Stimulated activated CD4-positive, alpha-beta T cell treated with anti-CD3 and anti-CD28 coated beads, Interleukin-1b, Interleukin-23, amount 100 ng/mL, for 48 hours (primary cell): ENCODE results near the gene NCKAP5.

Source experiments
- DNase-seq: peaks from one replicate; pipeline ENCODE4 v3.0.0-alpha.2; 2020

Gene NCKAP5

GRCh38 chr2:133193544-133194361, 374.5 kb downstream of the NCKAP5 start:
- no peak for DNase-seq

- DNase-seq: no peak
These were observed 376.2 kb downstream of the NCKAP5 start for GRCh38 chr2:133192028-133192427.

GRCh38 chr2:133177196-133177595, 391.1 kb downstream of the NCKAP5 start:
- no peak for DNase-seq

- DNase-seq: no peak
These were observed 392.3 kb downstream of the NCKAP5 start for GRCh38 chr2:133175926-133176325.

GRCh38 chr2:133173224-133173623, 395.0 kb downstream of the NCKAP5 start:
- no peak for DNase-seq

- no peak for DNase-seq
These were observed 396.8 kb downstream of the NCKAP5 start for GRCh38 chr2:133171393-133172004.

- no peak for DNase-seq
These were observed 398.9 kb downstream of the NCKAP5 start for GRCh38 chr2:133169274-133169912.

- DNase-seq: no peak
These were observed 400.3 kb downstream of the NCKAP5 start for GRCh38 chr2:133167990-133168389.

- DNase-seq: no peak
These were observed 401.0 kb downstream of the NCKAP5 start for GRCh38 chr2:133167223-133167622.

GRCh38 chr2:133166031-133166430, 402.2 kb downstream of the NCKAP5 start:
- DNase-seq: no peak

GRCh38 chr2:133163111-133163510, 405.2 kb downstream of the NCKAP5 start:
- DNase-seq: no peak

- no peak for DNase-seq
These were observed 409.8 kb downstream of the NCKAP5 start for GRCh38 chr2:133158442-133158841.

GRCh38 chr2:133158024-133158423, 410.2 kb downstream of the NCKAP5 start:
- DNase-seq: no peak

- no peak for DNase-seq
These were observed 411.1 kb downstream of the NCKAP5 start for GRCh38 chr2:133157141-133157540.

GRCh38 chr2:133152801-133153200, 415.5 kb downstream of the NCKAP5 start:
- no peak for DNase-seq

GRCh38 chr2:133148187-133148586, 420.1 kb downstream of the NCKAP5 start:
- no peak for DNase-seq

GRCh38 chr2:133146893-133147292, 421.4 kb downstream of the NCKAP5 start:
- no peak for DNase-seq

GRCh38 chr2:133143645-133144044, 424.6 kb downstream of the NCKAP5 start:
- no peak for DNase-seq

GRCh38 chr2:133142087-133142486, 426.2 kb downstream of the NCKAP5 start:
- DNase-seq: no peak

GRCh38 chr2:133140620-133141019, 427.6 kb downstream of the NCKAP5 start:
- no peak for DNase-seq

- DNase-seq: no peak
These were observed 428.3 kb downstream of the NCKAP5 start for GRCh38 chr2:133139847-133140533.

GRCh38 chr2:133138693-133139092, 429.6 kb downstream of the NCKAP5 start:
- DNase-seq: no peak

- no peak for DNase-seq
These were observed 433.1 kb downstream of the NCKAP5 start for GRCh38 chr2:133135035-133135654.
